HG02759 (cell line): Measurements from ENCODE around the gene KLHL28.

ENCODE experiments used
- ATAC-seq: cut with Tn5 transposase; IDR thresholded peaks from one replicate; pipeline ENCODE4 v1.9.1; 2021; ENCODE audit warnings: mild to moderate bottlenecking, moderate library complexity; ENCODE audit not compliant: unreplicated experiment

KLHL28 gene

GRCh38 chr14:44961554-44962333, at the start of gene KLHL28, which contains the start of gene TOGARAM1:
TSS of gene KLHL28 (minus strand) at chr14:44961947. CDS start at chr14:44945928, 16,019 bp downstream.
TSS of gene TOGARAM1 (plus strand) at chr14:44962190. CDS start at chr14:44962422, 232 bp downstream.
- peak; percentile 89 for ATAC-seq

- no peak for ATAC-seq
Observed at GRCh38 chr14:45003924-45004323, 42.2 kb upstream of the KLHL28 start.

- no peak for ATAC-seq
Observed at GRCh38 chr14:44995770-44996294, 34.1 kb upstream of the KLHL28 start.

GRCh38 chr14:44995196-44995595, 33.4 kb upstream of the KLHL28 start:
- no peak for ATAC-seq

- ATAC-seq, result no peak
Observed at GRCh38 chr14:44990533-44990932, 28.8 kb upstream of the KLHL28 start.

GRCh38 chr14:44989497-44990440, 28.0 kb upstream of the KLHL28 start:
- ATAC-seq, result no peak

- no peak for ATAC-seq
Observed at GRCh38 chr14:44988694-44989093, 26.9 kb upstream of the KLHL28 start.

- ATAC-seq, result no peak
Observed at GRCh38 chr14:44982594-44982993, 20.8 kb upstream of the KLHL28 start.

- ATAC-seq, result no peak
Observed at GRCh38 chr14:44981198-44981597, 19.5 kb upstream of the KLHL28 start.

- ATAC-seq, result no peak
Observed at GRCh38 chr14:44979740-44980356, 18.1 kb upstream of the KLHL28 start.

GRCh38 chr14:44979273-44979672, 17.5 kb upstream of the KLHL28 start:
- ATAC-seq, result no peak

- no peak for ATAC-seq
Observed at GRCh38 chr14:44971459-44971858, 9.7 kb upstream of the KLHL28 start.

GRCh38 chr14:44970907-44971306, 9.2 kb upstream of the KLHL28 start:
- peak; percentile 55 for ATAC-seq

GRCh38 chr14:44968714-44969113, 7.0 kb upstream of the KLHL28 start:
- no peak for ATAC-seq

GRCh38 chr14:44966601-44967336, 5.0 kb upstream of the KLHL28 start:
- no peak for ATAC-seq

GRCh38 chr14:44963775-44964380, 2.1 kb upstream of the KLHL28 start:
- no peak for ATAC-seq

- no peak for ATAC-seq
Observed at GRCh38 chr14:44963044-44963528, 1.3 kb upstream of the KLHL28 start.

- peak; percentile 33 for ATAC-seq
Observed at GRCh38 chr14:44962334-44963043, 742 bp upstream of the KLHL28 start.

GRCh38 chr14:44961151-44961553, 595 bp downstream of the KLHL28 start:
- ATAC-seq, result peak; percentile 25
